ENCODE results near the gene SIDT2.
A peak's percentile ranks its signal among the peaks of the same experiment; 100 is the strongest.

The SIDT2 gene

GRCh38 chr11:117210620-117211019 is 32.1 kb downstream of the SIDT2 start:
- no peaks in the 10 kb centered on the region for H3K27me3 ChIP-seq (ENCODE audit: control insufficient read depth, insufficient read depth, low read length)
- H3K9me3 ChIP-seq (ENCODE audit: control insufficient read depth, low read length), result no peaks in the 10 kb centered on the region
- no peaks in the 10 kb centered on the region for H3K79me2 ChIP-seq
- no peak overlapping the region for H3K27ac ChIP-seq
- no peak overlapping the region for H3K4me2 ChIP-seq (ENCODE audit: low read length)
- H3K4me1 ChIP-seq, result no peaks in the 10 kb centered on the region
- H3K9ac ChIP-seq, result no peak overlapping the region
- H3K36me3 ChIP-seq (ENCODE audit: control insufficient read depth, insufficient read depth, low read length), result no peaks in the 10 kb centered on the region
- no peak overlapping the region for H3K4me3 ChIP-seq (ENCODE audit: low read depth, low read length)
- H2AFZ ChIP-seq, result no peak overlapping the region
- no peak for TF ChIP-seq CTCF (IDR thresholded peaks at IDR 0.05)

- H3K4me3 ChIP-seq (ENCODE audit: low read depth, low read length), result no peak overlapping the region
- H3K27ac ChIP-seq, result no peak overlapping the region
- H3K36me3 ChIP-seq (ENCODE audit: control insufficient read depth, insufficient read depth, low read length), result no peaks in the 10 kb centered on the region
- H2AFZ ChIP-seq, result no peak overlapping the region
- H3K79me2 ChIP-seq, result no peaks in the 10 kb centered on the region
- H3K4me1 ChIP-seq, result no peaks in the 10 kb centered on the region
- no peak overlapping the region for H3K9ac ChIP-seq
- no peak overlapping the region for H3K4me2 ChIP-seq (ENCODE audit: low read length)
- no peak for TF ChIP-seq CTCF (IDR thresholded peaks at IDR 0.05)
- no peaks in the 10 kb centered on the region for H3K9me3 ChIP-seq (ENCODE audit: control insufficient read depth, low read length)
- H3K27me3 ChIP-seq (ENCODE audit: control insufficient read depth, insufficient read depth, low read length), result no peaks in the 10 kb centered on the region
These were observed 34.3 kb downstream of the SIDT2 start for GRCh38 chr11:117212697-117213355.

GRCh38 chr11:117214404-117215110 is 36.0 kb downstream of the SIDT2 start:
- Histone ChIP-seq H2AFZ (no peak overlapping the region), H3K4me2 (ENCODE audit: low read length) (no peak overlapping the region), H3K9me3 (ENCODE audit: control insufficient read depth, low read length) (no peaks in the 10 kb centered on the region), H3K79me2 (no peaks in the 10 kb centered on the region), H3K9ac (no peak overlapping the region), H3K27me3 (ENCODE audit: control insufficient read depth, insufficient read depth, low read length) (no peaks in the 10 kb centered on the region), H3K4me1 (no peaks in the 10 kb centered on the region), H3K4me3 (ENCODE audit: low read depth, low read length) (no peak overlapping the region), H3K36me3 (ENCODE audit: control insufficient read depth, insufficient read depth, low read length) (no peaks in the 10 kb centered on the region), H3K27ac (no peak overlapping the region)
- no peak for TF ChIP-seq CTCF (IDR thresholded peaks at IDR 0.05)

GRCh38 chr11:117217141-117218084 is 38.9 kb downstream of the SIDT2 start:
- Histone ChIP-seq H3K9ac (no peak overlapping the region), H3K4me2 (ENCODE audit: low read length) (no peak overlapping the region), H3K27ac (peak overlapping the region; percentile 39), H3K36me3 (ENCODE audit: control insufficient read depth, insufficient read depth, low read length) (no peaks in the 10 kb centered on the region), H3K9me3 (ENCODE audit: control insufficient read depth, low read length) (no peaks in the 10 kb centered on the region), H2AFZ (no peak overlapping the region), H3K27me3 (ENCODE audit: control insufficient read depth, insufficient read depth, low read length) (no peaks in the 10 kb centered on the region), H3K4me1 (peaks cover 19% of the 10 kb centered on the region), H3K79me2 (no peaks in the 10 kb centered on the region), H3K4me3 (ENCODE audit: low read depth, low read length) (no peak overlapping the region)
- TF ChIP-seq CTCF (IDR thresholded peaks at IDR 0.05), result no peak
